ENCODE measurements around the gene PCDH9.

The PCDH9 gene

GRCh38 chr13:67156723-67157060, 73.4 kb downstream of the PCDH9 start:
- no peak for DNase-seq (ENCODE audit: low spot score)

DNA sequence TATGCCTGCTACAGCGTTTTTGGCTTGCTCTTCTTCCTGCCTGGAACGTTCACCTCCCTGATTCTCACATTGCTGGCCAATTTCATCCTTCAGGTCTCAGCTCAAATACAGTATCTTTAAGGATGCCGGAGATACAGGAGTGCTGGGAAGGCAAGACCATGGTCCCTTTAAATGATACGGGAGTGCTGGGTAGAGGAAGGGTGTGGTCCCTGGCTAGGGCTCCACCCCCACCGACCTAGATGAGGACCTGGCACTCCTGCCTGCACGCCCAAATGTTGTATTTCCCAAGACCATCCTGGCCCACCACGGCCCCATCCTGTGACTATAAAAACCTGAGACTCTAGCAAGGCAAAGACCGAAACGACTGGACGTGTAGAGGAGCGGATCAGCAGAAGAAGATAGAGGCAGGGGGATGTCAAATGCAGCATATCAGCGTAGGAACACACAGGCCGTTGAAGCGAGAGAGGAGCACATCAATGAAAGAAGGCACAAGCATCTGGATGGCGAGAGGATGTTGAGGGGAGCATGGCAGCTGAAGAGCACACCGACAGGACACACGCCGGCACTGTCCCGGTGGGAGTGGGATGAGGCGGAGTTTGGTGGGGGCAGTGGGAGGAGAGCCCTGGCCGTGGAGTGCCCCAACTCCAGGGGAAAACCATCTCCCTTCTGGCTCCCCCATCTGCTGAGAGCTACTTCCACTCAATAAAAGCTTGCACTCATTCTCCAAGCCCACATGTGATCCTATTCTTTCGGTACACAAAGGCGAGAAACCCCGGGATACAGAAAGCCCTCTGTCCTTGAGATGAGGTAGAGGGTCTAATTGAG, 74.0 kb downstream of the PCDH9 start:
- DNase-seq (ENCODE audit: low spot score) = no peak

GRCh38 chr13:67152085-67152484, 78.1 kb downstream of the PCDH9 start:
- no peak for DNase-seq (ENCODE audit: low spot score)

- DNase-seq (ENCODE audit: low spot score) = no peak
These were observed 78.5 kb downstream of the PCDH9 start for GRCh38 chr13:67151652-67152051.

GRCh38 chr13:67150608-67151007, 79.5 kb downstream of the PCDH9 start:
- no peak for DNase-seq (ENCODE audit: low spot score)

DNA sequence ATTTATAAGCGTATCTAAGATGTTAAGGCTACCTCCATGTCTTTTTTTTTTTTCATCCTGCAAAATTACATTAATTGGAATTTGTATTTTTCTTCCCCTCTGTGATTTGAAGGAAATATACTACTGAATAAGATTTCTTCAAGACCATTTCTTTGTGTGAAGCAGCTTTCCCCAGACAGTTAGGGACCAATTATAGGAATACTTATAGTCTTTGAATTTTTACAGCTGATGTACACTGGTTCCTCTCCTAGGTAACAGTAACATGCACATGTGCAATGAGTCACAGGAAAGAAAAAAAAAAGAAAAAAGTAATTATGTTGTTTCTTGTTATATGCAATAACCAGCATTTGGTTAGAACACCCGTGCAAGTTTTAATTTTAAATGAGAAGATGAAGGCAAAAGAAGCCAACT, 82.0 kb downstream of the PCDH9 start:
- DNase-seq (ENCODE audit: low spot score) = no peak

DNA sequence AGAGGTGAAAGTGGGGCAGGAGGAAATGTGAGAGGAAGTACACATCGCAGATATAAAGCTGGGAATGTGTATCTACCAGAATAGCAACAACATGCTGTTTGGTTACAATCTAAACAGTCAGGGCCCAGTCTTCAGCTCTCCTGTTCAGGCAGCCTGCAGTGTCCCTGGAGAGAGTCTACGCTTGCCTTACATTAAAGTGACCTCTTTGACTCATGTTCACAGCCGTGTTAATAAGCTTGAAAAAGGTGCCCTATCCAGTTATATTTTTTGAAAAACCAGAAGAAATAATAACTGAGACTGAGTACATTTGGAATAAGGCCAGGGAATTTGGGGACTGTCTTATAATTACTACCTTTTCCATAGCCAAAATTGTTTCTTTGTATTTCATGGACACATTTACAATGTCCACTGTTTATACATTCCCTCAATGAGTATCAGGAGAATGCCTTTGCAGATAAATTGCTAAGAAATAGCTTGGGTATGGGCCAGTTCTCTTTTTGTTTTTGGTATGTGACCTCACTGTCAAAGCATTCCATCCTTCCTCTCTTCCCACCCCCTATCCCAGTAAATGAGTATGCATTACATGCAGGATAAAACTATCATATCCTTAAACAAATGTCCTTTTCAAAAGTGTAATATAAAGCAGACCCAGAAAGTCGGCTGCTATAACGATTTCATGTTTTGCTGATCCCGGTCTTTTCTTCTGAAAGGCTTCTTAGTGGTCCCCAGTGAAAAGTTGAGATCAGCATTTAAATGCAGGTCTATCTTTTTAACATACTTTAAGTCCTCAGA, 82.6 kb downstream of the PCDH9 start:
- no peak for DNase-seq (ENCODE audit: low spot score)

GRCh38 chr13:67146523-67147130, 83.5 kb downstream of the PCDH9 start:
- no peak for DNase-seq (ENCODE audit: low spot score)

- DNase-seq (ENCODE audit: low spot score) = no peak
These were observed 84.2 kb downstream of the PCDH9 start for GRCh38 chr13:67145950-67146349.

DNA sequence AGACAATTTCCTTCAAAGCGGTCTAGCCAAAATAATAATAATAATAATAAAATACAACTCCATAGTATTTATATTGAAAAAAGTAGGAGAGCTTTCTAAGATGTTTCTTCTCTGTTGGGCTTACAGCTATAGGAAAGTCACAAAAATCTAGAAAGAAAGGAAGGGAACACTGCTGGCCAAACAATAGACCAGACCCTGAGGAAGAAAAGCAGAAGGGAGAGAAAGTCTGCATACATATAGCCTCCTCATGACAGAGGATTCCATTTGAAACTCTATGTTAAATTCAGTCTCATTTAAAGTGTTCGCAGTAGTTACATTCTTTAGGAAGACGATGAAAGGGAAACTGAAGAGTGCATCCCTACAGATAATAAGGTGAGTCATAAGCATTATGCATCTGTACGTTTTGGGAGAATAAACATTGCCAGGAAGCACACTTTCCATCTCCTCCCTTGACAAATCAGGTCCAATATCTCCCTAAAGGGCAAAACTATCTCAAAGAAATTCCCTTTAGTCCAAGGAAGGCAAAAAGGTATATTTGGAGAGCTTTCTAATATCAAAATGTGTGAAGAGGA, 86.5 kb downstream of the PCDH9 start:
- DNase-seq (ENCODE audit: low spot score) = no peak

DNA sequence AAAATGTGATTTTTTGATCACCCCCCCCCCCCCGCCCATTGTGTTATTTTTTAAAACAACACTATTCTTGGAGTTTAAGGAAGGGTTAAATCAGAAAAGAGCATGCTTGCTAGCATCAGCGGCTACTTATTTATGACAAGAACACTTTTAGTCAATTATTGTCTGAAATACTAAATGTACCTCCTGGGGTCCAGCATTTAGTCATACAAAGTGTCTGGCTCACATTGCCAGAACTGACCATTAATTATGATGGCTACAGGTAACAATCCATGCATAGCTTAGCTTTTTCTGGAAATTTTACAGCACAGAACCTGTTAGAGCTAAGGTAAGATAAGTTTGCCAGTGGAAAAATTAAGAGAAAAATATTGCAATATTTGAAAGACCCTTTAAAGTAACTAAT, 90.1 kb downstream of the PCDH9 start:
- no peak for DNase-seq (ENCODE audit: low spot score)

DNA sequence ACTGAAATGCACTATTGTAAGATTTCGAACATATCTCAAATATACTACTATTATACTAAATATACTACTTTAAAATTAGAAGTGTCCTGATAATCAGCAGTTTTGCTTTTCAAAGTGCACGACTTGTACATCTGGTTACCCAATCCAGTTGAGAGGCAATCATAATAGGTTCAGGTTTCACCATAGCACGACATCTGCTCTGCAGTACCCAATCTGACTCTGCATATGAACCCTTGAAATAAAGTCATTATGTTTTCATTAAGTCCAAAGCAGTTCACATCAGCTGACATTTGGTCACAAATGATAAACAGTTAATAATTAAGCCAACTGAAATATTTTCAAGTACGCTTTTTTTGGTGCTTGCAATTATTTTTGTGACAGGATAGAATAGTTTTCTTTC, 90.6 kb downstream of the PCDH9 start:
- DNase-seq (ENCODE audit: low spot score) = no peak

DNA sequence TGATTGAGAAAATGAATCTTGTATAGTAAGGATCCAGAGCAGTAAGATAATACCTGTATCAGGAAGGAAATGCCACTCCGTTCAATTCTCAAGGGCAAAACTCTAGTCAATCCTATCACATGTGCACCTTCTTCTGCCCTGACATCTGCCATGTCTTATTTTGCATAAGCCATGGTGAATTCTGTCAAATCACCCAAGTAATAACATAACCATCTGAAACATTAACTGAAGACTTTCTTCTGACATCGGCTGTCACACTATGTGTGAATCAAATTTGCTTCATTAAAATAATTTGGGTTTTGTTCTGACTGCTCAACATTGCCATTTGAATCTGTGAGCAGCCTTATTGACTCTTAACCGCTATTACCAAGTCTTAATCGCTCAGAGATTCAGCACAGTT, 91.2 kb downstream of the PCDH9 start:
- DNase-seq (ENCODE audit: low spot score) = no peak

GRCh38 chr13:67137044-67137735, 92.9 kb downstream of the PCDH9 start:
- DNase-seq (ENCODE audit: low spot score) = no peak

GRCh38 chr13:67136157-67136556, 94.0 kb downstream of the PCDH9 start:
- no peak for DNase-seq (ENCODE audit: low spot score)

DNA sequence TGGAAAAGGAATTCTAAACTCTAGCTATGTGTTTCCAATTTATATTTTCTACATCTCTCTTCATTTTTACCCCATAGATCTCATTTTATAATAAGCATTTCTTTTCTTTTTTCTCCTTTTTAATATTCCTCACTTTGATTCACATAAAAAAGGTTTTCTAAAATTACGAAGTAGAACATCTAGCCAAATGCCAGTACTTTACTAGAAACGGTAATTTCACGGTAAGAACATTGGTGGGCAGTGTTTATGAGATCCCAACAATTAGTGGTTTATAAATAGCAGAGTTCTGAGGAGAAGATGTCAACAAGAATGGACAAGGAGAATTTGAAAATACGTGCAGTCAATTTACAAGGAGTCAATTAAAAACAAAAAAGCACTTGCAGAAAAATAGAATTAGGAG, 94.8 kb downstream of the PCDH9 start:
- DNase-seq (ENCODE audit: low spot score) = no peak

DNA sequence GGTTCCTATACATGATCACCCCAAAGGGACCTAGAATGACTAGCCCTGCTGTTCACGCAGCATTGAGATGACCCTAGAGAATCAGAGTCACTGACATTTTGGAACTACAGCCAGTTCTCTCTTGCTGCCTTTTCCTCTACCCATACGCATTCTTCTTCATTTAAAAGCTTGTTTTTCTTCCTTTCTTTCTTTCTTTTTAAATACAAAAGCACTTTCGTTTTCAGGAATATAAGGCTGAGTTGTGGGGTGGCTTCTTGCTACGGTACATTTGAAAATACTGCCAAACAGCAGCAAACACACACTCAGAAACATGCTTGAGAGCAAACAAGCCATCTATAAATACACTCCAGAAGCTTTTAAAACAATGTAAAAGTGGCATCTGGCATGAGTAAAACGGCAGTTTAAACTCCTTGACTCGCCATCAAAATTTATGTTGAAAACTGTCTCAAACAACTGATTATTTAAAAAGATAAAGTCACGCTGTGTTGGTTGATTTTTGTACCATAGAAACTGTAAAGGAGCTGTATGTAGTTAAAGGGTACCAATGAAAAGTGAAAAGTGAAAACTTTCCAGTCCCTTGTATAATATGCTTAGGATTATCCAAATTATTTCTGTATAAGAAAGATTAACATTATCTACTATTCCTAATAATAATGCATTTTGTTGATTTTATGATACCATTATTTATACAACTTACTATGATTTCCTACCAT, 95.6 kb downstream of the PCDH9 start:
- DNase-seq (ENCODE audit: low spot score) = no peak

GRCh38 chr13:67133476-67133875, 96.7 kb downstream of the PCDH9 start:
- DNase-seq (ENCODE audit: low spot score) = no peak

DNA sequence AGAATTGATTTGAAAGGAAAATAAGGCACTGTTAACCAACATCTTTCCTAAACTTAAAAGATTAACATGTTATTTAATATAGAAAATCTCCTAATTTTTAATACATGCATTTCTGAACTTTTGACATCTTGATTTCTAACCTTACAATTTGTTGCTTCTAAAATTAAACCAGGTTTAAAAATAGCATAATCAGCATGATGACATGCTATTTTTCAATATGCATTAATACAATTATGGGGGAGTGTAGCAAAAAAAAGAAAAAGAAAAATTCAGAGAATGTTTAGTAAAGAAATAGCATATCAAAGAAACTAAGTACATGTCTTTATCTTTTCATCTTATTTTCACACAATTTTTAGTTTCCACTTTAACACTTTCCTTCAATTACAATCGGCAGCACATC, 98.7 kb downstream of the PCDH9 start:
- no peak for DNase-seq (ENCODE audit: low spot score)

- DNase-seq (ENCODE audit: low spot score) = no peak
These were observed 99.7 kb downstream of the PCDH9 start for GRCh38 chr13:67130444-67130843.

- no peak for DNase-seq (ENCODE audit: low spot score)
These were observed 102.0 kb downstream of the PCDH9 start for GRCh38 chr13:67128136-67128535.

DNA sequence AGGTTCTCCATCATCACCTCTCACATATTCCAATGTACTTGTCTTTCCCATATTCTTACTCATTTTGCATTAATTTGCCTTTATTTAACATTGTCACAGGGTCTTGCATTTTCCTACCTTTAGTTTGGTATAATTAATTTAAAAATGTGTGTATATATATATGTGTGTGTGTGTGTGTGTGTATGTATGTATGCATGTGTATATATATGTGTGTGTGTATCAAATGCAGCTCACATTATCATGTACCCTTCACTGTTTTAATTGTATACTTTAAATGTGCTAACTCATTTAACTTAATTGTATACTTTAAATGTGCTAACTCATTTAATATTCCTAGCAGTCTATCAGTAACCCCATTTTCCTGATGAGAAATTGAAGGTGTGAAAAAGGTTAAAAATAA, 104.5 kb downstream of the PCDH9 start:
- no peak for DNase-seq (ENCODE audit: low spot score)

Measured in putamen (tissue), 1 donor.